ENCODE measurements around the gene SH2D5. TPM values are rescaled to one million over a fixed set of nuclear protein-coding genes. Genes with fewer than 3 reads are reported as not detected.
"Not testable (repeated sequence)": the region's sequence is repeated elsewhere in the genome, so short reads cannot be mapped to it uniquely, and the experiment has no call there.

Gene SH2D5
- total RNA-seq, 1 experiment from 2014 or later, result 8.4 TPM

DNA sequence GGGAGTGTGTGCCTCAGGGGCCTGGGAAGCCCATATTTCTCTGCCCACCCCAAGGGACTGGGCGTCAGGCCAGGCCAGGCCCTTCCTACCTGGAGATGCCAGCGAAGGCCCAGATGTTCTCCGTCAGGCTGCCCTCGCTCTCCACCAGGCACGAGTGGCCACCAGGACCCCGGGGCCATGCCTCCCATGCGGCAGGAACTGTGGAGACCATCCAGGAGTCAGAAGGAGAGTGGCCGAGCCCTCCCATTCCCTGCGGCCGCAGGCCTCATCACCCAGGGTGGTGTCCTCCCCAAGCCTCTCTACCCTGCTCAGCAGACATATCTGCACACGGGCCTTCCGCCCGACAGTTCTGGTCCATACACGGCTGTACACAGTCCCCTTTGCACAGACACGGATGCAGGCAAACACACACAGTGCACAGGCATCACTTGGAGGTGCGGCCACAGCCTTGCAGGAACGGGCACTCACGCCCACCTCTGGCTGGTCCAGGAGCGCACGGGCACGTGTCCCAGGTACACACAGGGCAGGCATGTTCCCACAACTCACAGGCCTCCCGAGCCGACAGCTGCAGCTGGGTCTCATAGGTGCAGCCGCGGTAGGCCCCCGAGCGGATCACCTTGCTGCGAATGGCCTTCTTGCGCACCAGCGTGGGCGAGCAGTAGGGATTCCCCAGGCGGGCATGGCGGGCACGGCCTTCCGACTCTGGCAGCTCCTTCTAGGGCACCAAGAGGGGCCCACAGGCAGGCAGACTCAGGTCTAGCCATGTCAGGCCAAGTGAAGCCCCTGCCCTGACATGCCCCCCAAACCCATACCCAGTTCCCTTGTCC is 8.8 kb downstream of the SH2D5 start:
- no peak overlapping the region for H3K4me3 ChIP-seq
- H3K36me3 ChIP-seq, result no peaks in the 10 kb centered on the region
- H3K27me3 ChIP-seq, result no peaks in the 10 kb centered on the region
- H3K4me1 ChIP-seq, result no peaks in the 10 kb centered on the region
- H3K9me3 ChIP-seq (replicated peaks), result no peaks in the 10 kb centered on the region
- DNase-seq, result no peak
- no peak overlapping the region for H3K27ac ChIP-seq

DNA sequence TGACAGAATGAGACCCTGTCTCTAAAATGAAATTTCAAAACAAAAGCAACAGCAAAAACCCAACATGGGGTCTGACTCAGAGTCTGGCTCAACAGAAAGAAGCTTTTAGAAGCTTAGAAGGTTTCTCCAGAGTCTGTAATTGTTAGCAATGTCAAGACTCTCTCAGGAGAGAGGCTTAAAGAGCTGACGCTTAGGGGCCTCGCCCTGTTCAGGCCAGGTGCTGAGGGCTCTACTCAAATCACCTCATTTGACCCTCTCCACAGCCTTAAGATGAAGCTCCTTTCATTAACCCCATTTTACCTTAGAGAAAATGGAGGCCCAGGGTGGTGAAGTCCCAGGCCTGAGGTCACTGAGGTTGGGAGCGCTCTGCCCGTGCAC is 9.4 kb downstream of the SH2D5 start:
- DNase-seq, result no peak

DNA sequence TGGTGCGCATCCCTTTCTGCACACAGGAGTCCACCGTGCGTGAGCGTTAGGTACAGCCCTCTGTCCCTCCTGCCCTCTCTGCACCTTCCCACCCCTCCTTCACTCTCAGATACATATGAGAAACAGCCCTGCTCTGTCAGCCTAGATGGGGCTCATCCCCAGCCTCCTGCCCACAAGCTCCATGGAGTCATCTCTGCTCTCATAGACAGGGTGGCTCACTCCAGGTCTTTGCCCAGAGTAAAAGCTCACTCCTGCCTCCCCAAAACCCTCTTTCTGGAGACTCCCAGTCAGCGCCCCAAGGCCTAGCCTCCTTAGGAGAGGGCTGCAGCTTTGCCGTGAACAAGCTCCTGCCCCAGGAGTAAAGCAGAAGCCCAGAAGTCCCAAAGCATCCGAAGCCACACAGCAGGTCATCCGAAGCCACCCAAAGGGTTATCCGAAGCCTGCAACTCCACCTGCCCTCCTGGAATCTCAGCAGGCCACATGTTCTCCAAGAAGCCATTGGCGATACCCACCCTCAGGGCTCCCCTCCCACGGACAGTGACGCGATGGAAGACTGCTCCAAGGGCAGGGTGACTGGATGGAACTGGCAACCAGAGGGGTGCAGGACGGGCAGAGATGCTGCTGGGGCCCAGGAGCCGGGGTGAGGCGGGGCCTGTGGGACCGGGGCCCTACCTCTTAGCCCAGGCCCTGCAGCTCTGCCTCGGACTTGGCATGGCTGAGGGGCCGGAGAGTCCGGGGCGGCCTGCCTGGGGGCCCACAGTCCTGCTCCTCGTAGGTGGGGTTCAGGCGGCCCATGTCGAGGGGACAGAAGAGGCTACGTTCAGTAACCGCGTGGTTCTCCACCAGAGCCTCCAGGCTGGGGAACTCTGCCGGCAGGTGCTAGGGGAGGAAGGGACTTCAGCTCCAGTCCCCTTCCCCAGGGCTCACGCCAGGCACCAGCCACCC is 11.1 kb downstream of the SH2D5 start:
- H3K36me3 ChIP-seq, result no peaks in the 10 kb centered on the region
- no peak overlapping the region for H3K27ac ChIP-seq
- no peak for DNase-seq
- no peaks in the 10 kb centered on the region for H3K27me3 ChIP-seq
- no peak overlapping the region for H3K4me3 ChIP-seq
- no peaks in the 10 kb centered on the region for H3K4me1 ChIP-seq
- H3K9me3 ChIP-seq (replicated peaks), result no peaks in the 10 kb centered on the region

More for the DNA sequence above, 9.4 kb downstream of the SH2D5 start:
- no peaks in the 10 kb centered on the region for H3K9me3 ChIP-seq (replicated peaks)
- no peaks in the 10 kb centered on the region for H3K27me3 ChIP-seq
- no peaks in the 10 kb centered on the region for H3K4me1 ChIP-seq
- H3K4me3 ChIP-seq, result no peak overlapping the region
- H3K36me3 ChIP-seq, result no peaks in the 10 kb centered on the region
- H3K27ac ChIP-seq, result no peak overlapping the region

GRCh38 chr1:20720631-20721091 is 11.8 kb downstream of the SH2D5 start:
- no peaks in the 10 kb centered on the region for H3K36me3 ChIP-seq
- no peak overlapping the region for H3K27ac ChIP-seq
- H3K27me3 ChIP-seq, result no peaks in the 10 kb centered on the region
- no peaks in the 10 kb centered on the region for H3K4me1 ChIP-seq
- no peaks in the 10 kb centered on the region for H3K9me3 ChIP-seq (replicated peaks)
- no peak for DNase-seq
- no peak overlapping the region for H3K4me3 ChIP-seq

GRCh38 chr1:20719871-20720620 is 12.5 kb downstream of the SH2D5 start:
- Histone ChIP-seq H3K36me3 (no peaks in the 10 kb centered on the region), H3K4me3 (no peak overlapping the region), H3K27me3 (no peaks in the 10 kb centered on the region), H3K4me1 (no peaks in the 10 kb centered on the region), H3K27ac (no peak overlapping the region), H3K9me3 (replicated peaks) (no peaks in the 10 kb centered on the region)
- DNase-seq, result no peak

DNA sequence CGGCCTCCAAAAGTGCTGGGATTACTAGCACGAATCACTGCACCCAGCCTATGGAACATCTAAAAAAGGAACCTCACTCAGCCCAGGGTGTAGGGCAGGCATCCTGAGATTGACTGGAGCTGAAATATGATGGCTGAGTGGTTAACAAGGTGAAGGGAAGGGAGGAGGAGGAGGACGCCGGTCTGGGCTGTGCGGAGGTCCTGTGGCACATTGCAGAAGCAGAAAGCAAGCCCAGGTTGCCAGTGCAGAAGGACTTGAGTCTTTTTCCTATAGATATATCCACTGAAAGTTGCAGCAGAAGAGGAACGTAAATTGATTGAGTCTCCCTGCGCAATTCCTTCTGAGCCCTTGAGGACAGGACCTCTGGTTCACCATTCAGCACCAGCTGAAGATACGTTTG is 13.2 kb downstream of the SH2D5 start:
- Histone ChIP-seq H3K9me3 (replicated peaks) (no peaks in the 10 kb centered on the region), H3K36me3 (no peaks in the 10 kb centered on the region), H3K27me3 (no peaks in the 10 kb centered on the region), H3K4me1 (no peaks in the 10 kb centered on the region), H3K27ac (no peak overlapping the region), H3K4me3 (no peak overlapping the region)
- no peak for DNase-seq

DNA sequence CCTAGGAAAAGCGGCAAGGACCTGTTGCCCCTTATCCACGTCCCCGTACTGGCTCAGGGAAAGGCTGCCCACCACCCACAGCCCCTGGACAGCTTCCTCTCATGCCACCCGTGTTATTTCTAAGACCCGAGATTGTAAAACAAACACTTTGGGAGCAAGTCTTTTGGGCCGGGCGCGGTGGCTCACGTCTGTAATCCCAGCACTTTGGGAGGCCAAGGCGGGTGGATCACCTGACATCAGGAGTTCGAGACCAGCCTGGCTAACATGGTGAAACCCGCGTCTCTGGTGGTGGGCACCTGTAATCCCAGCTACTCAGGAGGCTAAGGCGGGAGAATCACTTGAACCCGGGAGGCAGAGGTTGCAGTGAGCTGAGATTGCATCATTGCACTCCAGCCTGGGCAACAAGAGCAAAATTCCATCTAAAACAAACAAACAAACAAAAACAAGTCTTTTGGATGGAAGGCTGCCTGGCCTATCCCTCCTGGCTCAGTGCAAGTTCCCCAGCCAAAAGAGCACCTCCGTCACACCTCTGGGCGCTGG is 14.1 kb downstream of the SH2D5 start:
- H3K27me3 ChIP-seq; H3K36me3 ChIP-seq; H3K9me3 ChIP-seq (replicated peaks); H3K27ac ChIP-seq; H3K4me1 ChIP-seq; H3K4me3 ChIP-seq; DNase-seq: not testable (repeated sequence)

- H3K27me3 ChIP-seq, result no peaks in the 10 kb centered on the region
- DNase-seq, result no peak
- H3K4me1 ChIP-seq, result no peaks in the 10 kb centered on the region
- no peak within 1 kb of the TSS for H3K27ac ChIP-seq
- H3K9me3 ChIP-seq (replicated peaks), result no peaks in the 10 kb centered on the region
- peak within 1 kb of the TSS; percentile 38 for H3K4me3 ChIP-seq
- no peaks in the 10 kb centered on the region for H3K36me3 ChIP-seq
Measured at GRCh38 chr1:20717452-20718342, 14.8 kb downstream of the SH2D5 start, which contains the start of gene KIF17. TSS of gene KIF17 (minus strand) at chr1:20718007. CDS start at chr1:20717706, 301 bp downstream.

DNA sequence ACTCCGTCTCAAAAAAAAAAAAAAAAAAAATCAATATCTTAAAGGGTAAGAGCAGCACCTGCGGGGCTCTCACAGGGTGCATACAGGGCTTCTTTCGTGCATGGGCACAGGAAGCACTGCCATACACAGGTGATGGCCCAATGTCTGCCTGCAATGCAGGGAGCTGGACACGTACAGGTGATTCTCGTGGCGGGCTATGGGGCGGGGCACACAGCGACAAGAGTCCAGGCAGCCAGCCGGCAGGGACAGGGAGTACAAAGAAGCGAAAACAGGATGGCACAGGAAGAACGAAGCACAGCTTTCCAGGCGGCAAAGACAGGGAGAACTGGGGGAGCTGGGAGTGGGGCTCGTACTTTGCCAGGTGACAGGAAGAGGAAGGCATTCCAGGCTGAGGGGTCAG is 16.3 kb downstream of the SH2D5 start:
- Histone ChIP-seq H3K4me1 (peaks cover 5% of the 10 kb centered on the region), H3K4me3 (no peak overlapping the region), H3K27me3 (no peaks in the 10 kb centered on the region), H3K36me3 (no peaks in the 10 kb centered on the region), H3K9me3 (replicated peaks) (no peaks in the 10 kb centered on the region), H3K27ac (no peak overlapping the region)
- DNase-seq, result no peak

GRCh38 chr1:20715406-20715805 is 17.1 kb downstream of the SH2D5 start:
- no peaks in the 10 kb centered on the region for H3K27me3 ChIP-seq
- no peaks in the 10 kb centered on the region for H3K9me3 ChIP-seq (replicated peaks)
- DNase-seq, result no peak
- no peaks in the 10 kb centered on the region for H3K36me3 ChIP-seq
- H3K4me1 ChIP-seq, result peaks cover 13% of the 10 kb centered on the region
- no peak overlapping the region for H3K27ac ChIP-seq
- no peak overlapping the region for H3K4me3 ChIP-seq

DNA sequence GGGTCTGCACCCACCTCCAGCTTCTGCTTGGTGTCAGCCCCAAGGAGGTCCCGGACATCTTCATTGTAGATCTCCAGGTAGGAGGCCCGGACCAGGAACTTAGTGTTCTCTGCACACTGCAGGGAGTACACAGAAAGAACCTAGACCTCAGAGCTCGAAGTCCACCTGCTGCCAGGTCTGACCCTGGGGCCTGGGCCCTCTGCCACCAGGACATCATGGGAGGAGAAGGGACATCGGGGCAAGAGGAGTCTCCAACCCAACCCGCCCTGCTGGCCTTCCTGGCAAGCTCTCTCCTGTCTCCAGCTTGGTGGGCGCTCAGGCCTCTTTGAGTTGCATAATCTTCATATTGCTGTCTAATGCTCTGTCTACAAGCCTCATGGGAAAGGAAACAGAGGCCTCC is 19.1 kb downstream of the SH2D5 start:
- Histone ChIP-seq H3K36me3 (no peaks in the 10 kb centered on the region), H3K9me3 (replicated peaks) (no peaks in the 10 kb centered on the region), H3K27me3 (no peaks in the 10 kb centered on the region), H3K27ac (no peak overlapping the region), H3K4me1 (peaks cover 25% of the 10 kb centered on the region), H3K4me3 (no peak overlapping the region)
- DNase-seq, result no peak

DNA sequence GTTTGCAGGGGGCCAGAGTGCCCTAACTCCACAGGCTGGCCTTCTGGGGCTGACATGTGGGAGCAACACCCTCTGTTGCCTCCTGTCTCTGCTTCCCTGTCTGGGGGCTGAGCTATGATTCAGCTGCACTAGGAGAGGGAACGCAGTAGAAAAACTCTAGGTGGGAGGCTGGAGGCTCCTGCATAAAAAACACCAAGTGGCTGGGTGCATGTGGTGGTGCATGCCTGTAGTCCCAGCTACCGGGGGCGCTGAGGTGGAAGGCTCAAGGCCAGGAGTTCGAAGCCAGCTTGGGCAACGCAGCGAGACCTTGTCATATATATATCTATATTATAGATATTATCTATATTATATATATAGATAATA is 20.3 kb downstream of the SH2D5 start:
- no peaks in the 10 kb centered on the region for H3K9me3 ChIP-seq (replicated peaks)
- peaks cover 29% of the 10 kb centered on the region for H3K4me1 ChIP-seq
- no peak overlapping the region for H3K4me3 ChIP-seq
- H3K27ac ChIP-seq, result peak overlapping the region; percentile 95
- no peaks in the 10 kb centered on the region for H3K36me3 ChIP-seq
- no peaks in the 10 kb centered on the region for H3K27me3 ChIP-seq
- no peak for DNase-seq

DNA sequence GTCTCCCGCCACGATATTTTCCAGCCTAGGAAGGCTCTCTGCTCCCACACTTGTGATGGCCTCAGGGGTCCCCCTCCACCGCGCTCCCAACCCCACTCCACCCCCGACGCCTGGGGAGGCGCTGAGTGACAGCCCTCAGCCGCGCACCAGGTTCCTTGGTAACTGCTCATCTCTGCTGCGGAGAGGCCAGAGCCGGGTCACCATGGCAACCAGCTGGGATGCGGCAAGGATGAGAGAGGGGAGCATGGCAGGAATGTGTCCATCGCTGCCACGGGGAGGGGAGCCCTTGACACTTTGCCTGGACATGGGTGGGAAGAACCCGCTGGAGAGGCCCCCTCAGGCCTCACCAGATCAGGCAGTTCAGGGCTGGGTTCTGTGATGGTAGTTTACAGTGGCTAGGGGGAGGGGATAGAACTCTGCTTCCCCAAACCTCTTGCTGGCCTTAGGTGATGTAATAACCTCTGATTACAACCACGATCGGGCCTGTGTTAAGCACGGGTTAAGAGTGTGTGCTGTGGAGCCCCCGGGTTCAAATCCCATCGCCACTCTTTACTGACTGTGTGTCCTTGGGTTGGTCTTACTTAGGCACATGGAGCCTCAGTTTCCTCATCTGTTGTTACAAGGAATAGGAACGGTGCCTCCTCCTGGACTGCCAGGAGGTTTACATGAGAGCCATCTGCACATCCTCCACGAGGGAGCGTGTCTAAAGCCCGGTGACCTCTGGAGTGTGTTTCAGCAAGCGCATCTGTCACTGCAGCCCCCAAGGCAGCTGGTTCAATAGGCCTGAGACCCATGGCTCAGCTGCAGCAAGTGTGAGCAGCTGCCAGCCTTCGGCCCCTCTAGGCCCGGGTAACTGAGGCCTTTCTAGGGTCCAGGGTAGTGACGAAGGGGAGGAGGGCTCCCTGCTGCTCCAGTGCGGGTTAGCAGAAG is 21.0 kb downstream of the SH2D5 start:
- Histone ChIP-seq H3K27me3 (no peaks in the 10 kb centered on the region), H3K27ac (peak overlapping the region; percentile 95), H3K4me1 (peaks cover 29% of the 10 kb centered on the region), H3K9me3 (replicated peaks) (no peaks in the 10 kb centered on the region), H3K4me3 (peak overlapping the region; percentile 10), H3K36me3 (no peaks in the 10 kb centered on the region)
- peak; percentile 96 to 98 for DNase-seq

All from SJCRH30 (cell line).